GM10266 (cell line): Measurements from ENCODE around the gene RFPL3.

ENCODE experiments used
- DNase-seq: peaks from one replicate; pipeline ENCODE4 v3.0.0; 2012; ENCODE audit errors: extremely low spot score
- CTCF ChIP-seq: IDR thresholded peaks from 2 replicates; pipeline ENCODE4 v1.5.1; 2012; ENCODE audit warnings: mild to moderate bottlenecking, low read depth; ENCODE audit not compliant: control insufficient read depth, insufficient read depth; ENCODE audit errors: missing control alignments

The RFPL3 gene

GRCh38 chr22:32328306-32329201 lies 29.1 kb upstream of the RFPL3 start:
- no peak for DNase-seq
- TF ChIP-seq CTCF, result no peak

- no peak for TF ChIP-seq CTCF
- no peak for DNase-seq
Measured at GRCh38 chr22:32329202-32329645, 28.4 kb upstream of the RFPL3 start.

- no peak for TF ChIP-seq CTCF
Measured at GRCh38 chr22:32331236-32331917, 26.3 kb upstream of the RFPL3 start.

GRCh38 chr22:32331918-32332725 lies 25.5 kb upstream of the RFPL3 start:
- TF ChIP-seq CTCF, result no peak
- DNase-seq, result no peak

More at GRCh38 chr22:32331236-32331917, 26.3 kb upstream of the RFPL3 start:
- no peak for DNase-seq

GRCh38 chr22:32333141-32333768 lies 24.4 kb upstream of the RFPL3 start:
- no peak for TF ChIP-seq CTCF
- no peak for DNase-seq

- no peak for DNase-seq
- TF ChIP-seq CTCF, result no peak
Measured at GRCh38 chr22:32333769-32334659, 23.7 kb upstream of the RFPL3 start.
